ENCODE data around the gene CTNNA1.
A peak's percentile ranks its signal among the peaks of the same experiment; 100 is the strongest.

Gene CTNNA1

DNA sequence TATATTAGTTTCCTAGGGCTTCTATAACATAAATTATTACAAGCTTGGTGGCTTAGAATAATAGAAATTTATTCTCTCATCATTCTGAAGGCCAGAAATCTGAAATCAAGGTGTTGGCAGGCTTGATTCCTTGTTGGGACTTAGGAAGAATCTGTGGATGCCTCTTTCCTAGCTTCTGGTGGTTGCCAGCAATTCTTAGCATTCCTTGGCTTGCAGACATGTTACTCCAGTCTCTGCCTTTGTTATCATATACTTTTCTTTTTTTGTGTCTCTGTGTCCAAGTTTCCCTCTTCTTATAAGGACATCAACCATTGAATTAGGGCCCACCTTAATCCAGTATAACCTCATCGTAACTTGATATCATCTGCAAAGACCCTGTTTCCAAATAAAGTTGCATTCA is 31.4 kb downstream of the CTNNA1 start:
- DNase-seq: no peak
- Histone ChIP-seq H3K27ac (ENCODE audit: insufficient read depth in 1 of 2, low read depth in 1 of 2, low read length in 2 of 2, poor library complexity in 1 of 2, severe bottlenecking in 2 of 2) (no peak overlapping the region), H3K9me3 (ENCODE audit: control extremely low read depth in 1 of 5, control insufficient read depth in 4 of 5, insufficient read depth in 2 of 5, low read depth in 1 of 5, low read length in 4 of 5) (no peaks in the 10 kb centered on the region), H3K4me3 (ENCODE audit: control insufficient read depth in 1 of 7, extremely low read depth in 1 of 7, insufficient read depth in 4 of 7, low read depth in 2 of 7, low read length in 6 of 7) (no peak overlapping the region), H3K36me3 (ENCODE audit: control insufficient read depth in 4 of 4, insufficient read depth in 4 of 4, low read length in 3 of 4) (peaks cover 6 to 18% (median 11%) of the 10 kb centered on the region in 4 experiments), H3K27me3 (replicated peaks in 2 of 5; ENCODE audit: control insufficient read depth in 4 of 5, insufficient read depth in 5 of 5, low read length in 4 of 5) (no peaks in the 10 kb centered on the region), H3K4me1 (ENCODE audit: control extremely low read depth in 1 of 4, control insufficient read depth in 4 of 4, insufficient read depth in 4 of 4, low read length in 3 of 4) (no peaks in the 10 kb centered on the region)
- WGBS (ENCODE audit: insufficient coverage): no CpG with 5 or more reads among the region's 1 CpG
- ChIA-PET CTCF (interaction anchor here (0.9 to 2.3 kb wide), 3 partner anchors 8 to 12 kb away, joined by 3 to 6 read pairs (median 5); no protein-coding TSS in a partner anchor), POLR2A (no interaction called here)

DNA sequence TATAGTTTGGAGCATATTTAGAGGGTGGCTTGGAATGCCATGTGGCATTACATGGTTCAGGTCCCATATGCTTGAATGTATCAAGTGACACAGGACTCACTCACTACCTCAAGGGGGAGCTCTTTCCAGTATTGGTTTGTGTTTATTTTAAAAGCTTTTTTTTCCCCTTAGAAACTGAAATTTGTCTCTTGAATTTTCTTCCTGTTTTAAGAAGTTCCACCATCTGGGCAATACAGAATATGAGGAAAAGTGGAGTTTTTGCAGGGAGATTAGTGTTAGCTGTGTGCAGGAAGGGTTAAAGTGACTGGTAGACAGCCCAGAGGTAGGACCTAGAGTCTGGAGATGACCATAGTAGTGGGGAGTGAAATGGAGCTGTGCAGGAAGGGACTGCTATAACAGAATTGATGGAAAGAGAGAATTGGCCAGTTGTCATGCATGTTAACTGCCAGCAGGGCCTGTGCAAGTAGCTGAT is 36.6 kb downstream of the CTNNA1 start:
- ChIA-PET POLR2A (interaction anchor here (0.6 to 1.2 kb wide), 4 partner anchors 14 to 484 kb away, joined by 3 to 5 read pairs (median 4); no protein-coding TSS in a partner anchor), CTCF (interaction anchor here (0.7 to 3.8 kb wide), 26 partner anchors 8 to 478 kb away, joined by 3 to 19 read pairs (median 4); no protein-coding TSS in a partner anchor)
- Histone ChIP-seq H3K27me3 (replicated peaks in 2 of 5; ENCODE audit: control insufficient read depth in 4 of 5, insufficient read depth in 5 of 5, low read length in 4 of 5) (no peaks in the 10 kb centered on the region), H3K4me3 (ENCODE audit: control insufficient read depth in 1 of 7, extremely low read depth in 1 of 7, insufficient read depth in 4 of 7, low read depth in 2 of 7, low read length in 6 of 7) (no peak overlapping the region), H3K36me3 (ENCODE audit: control insufficient read depth in 4 of 4, insufficient read depth in 4 of 4, low read length in 3 of 4) (peaks cover 0 to 4% (median under 1%) of the 10 kb centered on the region in 4 experiments), H3K4me1 (ENCODE audit: control extremely low read depth in 1 of 4, control insufficient read depth in 4 of 4, insufficient read depth in 4 of 4, low read length in 3 of 4) (peaks cover 0 to 9% (median 2%) of the 10 kb centered on the region in 4 experiments), H3K9me3 (ENCODE audit: control extremely low read depth in 1 of 5, control insufficient read depth in 4 of 5, insufficient read depth in 2 of 5, low read depth in 1 of 5, low read length in 4 of 5) (no peaks in the 10 kb centered on the region), H3K27ac (ENCODE audit: insufficient read depth in 1 of 2, low read depth in 1 of 2, low read length in 2 of 2, poor library complexity in 1 of 2, severe bottlenecking in 2 of 2) (no peak overlapping the region)
- DNase-seq: peak; percentile 54 to 78 (median 74)

DNA sequence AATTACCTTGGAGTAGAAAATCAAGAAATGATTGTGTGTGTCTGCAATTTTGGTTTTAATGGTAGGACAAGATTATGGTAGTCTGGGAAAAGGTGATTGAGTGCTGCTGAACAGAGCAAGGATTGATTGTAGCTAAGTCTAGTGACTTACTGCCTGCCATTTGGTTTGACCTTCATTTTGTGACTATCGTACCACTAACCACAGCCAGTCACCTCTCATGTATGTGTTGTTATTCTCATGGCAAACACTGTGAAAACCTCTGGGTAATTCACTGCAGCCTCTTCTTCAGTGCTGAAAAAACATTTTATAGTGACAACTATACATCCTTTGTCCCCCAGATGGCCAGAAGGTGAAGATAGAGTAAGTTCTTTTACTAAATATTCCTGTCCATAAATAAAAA is 37.5 kb downstream of the CTNNA1 start:
- peaks cover 0 to 4% (median 0%) of the 10 kb centered on the region in 4 experiments for H3K36me3 ChIP-seq (ENCODE audit: control insufficient read depth in 4 of 4, insufficient read depth in 4 of 4, low read length in 3 of 4)
- H3K27me3 ChIP-seq (replicated peaks in 2 of 5; ENCODE audit: control insufficient read depth in 4 of 5, insufficient read depth in 5 of 5, low read length in 4 of 5): no peaks in the 10 kb centered on the region
- H3K27ac ChIP-seq (ENCODE audit: insufficient read depth in 1 of 2, low read depth in 1 of 2, low read length in 2 of 2, poor library complexity in 1 of 2, severe bottlenecking in 2 of 2): no peak overlapping the region

DNA sequence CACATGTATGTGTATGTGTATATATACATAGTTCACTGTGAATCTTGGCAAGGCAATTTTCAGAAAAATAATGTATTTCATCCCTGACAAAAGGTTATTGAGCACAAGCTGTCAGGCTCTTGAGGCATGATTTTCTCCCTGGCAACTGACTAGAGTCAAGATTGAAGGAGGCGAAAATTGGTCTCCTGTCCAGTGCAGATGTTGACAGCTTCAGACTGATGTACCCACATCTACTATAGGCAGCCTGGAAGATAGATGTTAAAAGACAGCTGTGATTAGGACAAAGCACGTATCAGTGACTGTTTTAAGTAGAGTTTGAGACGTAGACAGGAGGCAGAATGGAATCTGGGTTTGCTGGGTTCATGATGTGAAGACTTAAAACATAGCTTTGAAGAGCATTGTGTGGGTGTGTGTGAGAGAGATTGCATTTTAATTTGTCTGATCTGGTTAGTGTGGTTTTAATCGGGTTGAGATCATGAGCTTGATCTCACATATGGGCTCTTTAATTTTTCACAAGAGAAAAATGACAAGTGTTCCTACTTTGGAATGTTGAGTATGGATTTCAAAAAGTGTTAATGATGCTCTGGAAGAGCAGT is 39.1 kb downstream of the CTNNA1 start:
- 87% methylated on average over 4 of the region's 4 CpGs for WGBS (ENCODE audit: insufficient coverage)
- POLR2A ChIA-PET: interaction anchor here (0.6 kb wide), 1 partner anchor 407 kb away, joined by 3 read pairs; no protein-coding TSS in a partner anchor
- CTCF ChIA-PET: interaction anchor here (0.7 to 2.3 kb wide), 10 partner anchors 8 to 474 kb away, joined by 3 to 10 read pairs (median 4); no protein-coding TSS in a partner anchor
- Histone ChIP-seq H3K4me1 (ENCODE audit: control extremely low read depth in 1 of 4, control insufficient read depth in 4 of 4, insufficient read depth in 4 of 4, low read length in 3 of 4) (peaks cover 0 to 9% (median 2%) of the 10 kb centered on the region in 4 experiments), H3K9me3 (ENCODE audit: control extremely low read depth in 1 of 5, control insufficient read depth in 4 of 5, insufficient read depth in 2 of 5, low read depth in 1 of 5, low read length in 4 of 5) (no peaks in the 10 kb centered on the region), H3K27ac (ENCODE audit: insufficient read depth in 1 of 2, low read depth in 1 of 2, low read length in 2 of 2, poor library complexity in 1 of 2, severe bottlenecking in 2 of 2) (no peak overlapping the region), H3K36me3 (ENCODE audit: control insufficient read depth in 4 of 4, insufficient read depth in 4 of 4, low read length in 3 of 4) (no peaks in the 10 kb centered on the region), H3K27me3 (replicated peaks in 2 of 5; ENCODE audit: control insufficient read depth in 4 of 5, insufficient read depth in 5 of 5, low read length in 4 of 5) (no peaks in the 10 kb centered on the region), H3K4me3 (ENCODE audit: control insufficient read depth in 1 of 7, extremely low read depth in 1 of 7, insufficient read depth in 4 of 7, low read depth in 2 of 7, low read length in 6 of 7) (no peak overlapping the region)
- peak in 1 of 3 donors; percentile 8 for DNase-seq

More for the DNA sequence above, 37.5 kb downstream of the CTNNA1 start:
- WGBS (ENCODE audit: insufficient coverage): no CpG with 5 or more reads among the region's 1 CpG
- Histone ChIP-seq H3K4me3 (ENCODE audit: control insufficient read depth in 1 of 7, extremely low read depth in 1 of 7, insufficient read depth in 4 of 7, low read depth in 2 of 7, low read length in 6 of 7) (no peak overlapping the region), H3K4me1 (ENCODE audit: control extremely low read depth in 1 of 4, control insufficient read depth in 4 of 4, insufficient read depth in 4 of 4, low read length in 3 of 4) (peaks cover 0 to 9% (median 2%) of the 10 kb centered on the region in 4 experiments), H3K9me3 (ENCODE audit: control extremely low read depth in 1 of 5, control insufficient read depth in 4 of 5, insufficient read depth in 2 of 5, low read depth in 1 of 5, low read length in 4 of 5) (no peaks in the 10 kb centered on the region)
- CTCF ChIA-PET: interaction anchor here (1.1 to 3.8 kb wide), 7 partner anchors 11 to 188 kb away, joined by 3 to 19 read pairs (median 8); no protein-coding TSS in a partner anchor
- POLR2A ChIA-PET: no interaction called here
- DNase-seq: no peak

DNA sequence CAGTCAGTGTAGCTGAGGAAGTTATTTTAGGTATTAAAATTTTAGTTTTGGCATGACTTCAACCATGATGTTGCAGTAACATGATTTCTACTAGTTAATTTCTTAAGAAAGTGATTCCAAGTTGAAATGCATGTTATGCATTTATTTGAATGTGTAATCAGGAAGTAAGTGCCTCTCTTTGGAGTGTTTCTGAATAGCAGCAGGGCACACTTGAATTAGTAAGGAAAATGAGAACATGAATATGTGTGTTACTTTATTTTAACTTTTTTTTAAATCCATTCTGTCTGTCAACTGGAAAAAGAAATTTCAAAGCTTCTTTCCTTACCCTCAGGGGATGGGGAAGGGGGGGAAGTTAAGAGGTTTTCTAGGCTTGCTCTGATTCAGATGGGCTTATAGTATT is 40.4 kb downstream of the CTNNA1 start:
- peaks cover 0 to 9% (median 2%) of the 10 kb centered on the region in 4 experiments for H3K4me1 ChIP-seq (ENCODE audit: control extremely low read depth in 1 of 4, control insufficient read depth in 4 of 4, insufficient read depth in 4 of 4, low read length in 3 of 4)
- H3K27me3 ChIP-seq (replicated peaks in 2 of 5; ENCODE audit: control insufficient read depth in 4 of 5, insufficient read depth in 5 of 5, low read length in 4 of 5): no peaks in the 10 kb centered on the region
- peak in 2 of 3 donors; percentile 31 to 34 for DNase-seq
- no peaks in the 10 kb centered on the region for H3K36me3 ChIP-seq (ENCODE audit: control insufficient read depth in 4 of 4, insufficient read depth in 4 of 4, low read length in 3 of 4)
- ChIA-PET POLR2A (interaction anchor here (0.6 kb wide), 1 partner anchor 23 kb away, joined by 3 read pairs; no protein-coding TSS in a partner anchor), CTCF (interaction anchor here (1.1 to 2.3 kb wide), 2 partner anchors 9 to 10 kb away, joined by 5 to 10 read pairs; no protein-coding TSS in a partner anchor)
- H3K9me3 ChIP-seq (ENCODE audit: control extremely low read depth in 1 of 5, control insufficient read depth in 4 of 5, insufficient read depth in 2 of 5, low read depth in 1 of 5, low read length in 4 of 5): no peaks in the 10 kb centered on the region
- no peak overlapping the region for H3K4me3 ChIP-seq (ENCODE audit: control insufficient read depth in 1 of 7, extremely low read depth in 1 of 7, insufficient read depth in 4 of 7, low read depth in 2 of 7, low read length in 6 of 7)
- no peak overlapping the region for H3K27ac ChIP-seq (ENCODE audit: insufficient read depth in 1 of 2, low read depth in 1 of 2, low read length in 2 of 2, poor library complexity in 1 of 2, severe bottlenecking in 2 of 2)

DNA sequence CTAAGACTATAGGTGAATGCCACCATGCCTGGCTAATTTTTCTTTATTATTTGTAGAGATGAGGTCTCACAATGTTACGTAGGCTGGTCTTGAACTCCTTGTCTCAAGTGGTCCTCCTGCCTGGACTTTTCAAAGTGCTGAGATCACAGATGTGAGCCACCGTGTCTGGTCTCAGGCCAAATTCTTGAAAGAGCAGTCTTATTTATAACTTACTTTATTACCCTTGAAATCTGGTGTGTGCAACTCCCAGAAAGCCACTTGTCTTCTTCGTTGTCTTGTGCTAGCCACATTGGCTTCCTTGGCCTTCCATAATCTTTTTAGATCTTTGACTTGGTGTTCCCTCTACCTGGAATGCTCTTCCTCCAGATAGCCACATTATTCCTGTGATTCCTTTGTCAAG is 50.1 kb downstream of the CTNNA1 start:
- Histone ChIP-seq H3K27me3 (replicated peaks in 2 of 5; ENCODE audit: control insufficient read depth in 4 of 5, insufficient read depth in 5 of 5, low read length in 4 of 5) (no peaks in the 10 kb centered on the region), H3K4me3 (ENCODE audit: control insufficient read depth in 1 of 7, extremely low read depth in 1 of 7, insufficient read depth in 4 of 7, low read depth in 2 of 7, low read length in 6 of 7) (no peak overlapping the region), H3K4me1 (ENCODE audit: control extremely low read depth in 1 of 4, control insufficient read depth in 4 of 4, insufficient read depth in 4 of 4, low read length in 3 of 4) (peaks cover 4 to 10% (median 5%) of the 10 kb centered on the region in 4 experiments), H3K36me3 (ENCODE audit: control insufficient read depth in 4 of 4, insufficient read depth in 4 of 4, low read length in 3 of 4) (peaks cover 0 to 7% (median 5%) of the 10 kb centered on the region in 4 experiments), H3K27ac (ENCODE audit: insufficient read depth in 1 of 2, low read depth in 1 of 2, low read length in 2 of 2, poor library complexity in 1 of 2, severe bottlenecking in 2 of 2) (no peak overlapping the region), H3K9me3 (ENCODE audit: control extremely low read depth in 1 of 5, control insufficient read depth in 4 of 5, insufficient read depth in 2 of 5, low read depth in 1 of 5, low read length in 4 of 5) (peaks cover 0 to 5% (median 0%) of the 10 kb centered on the region in 5 experiments)
- WGBS (ENCODE audit: insufficient coverage): 100% methylated on average over 2 of the region's 3 CpGs
- DNase-seq: no peak
- ChIA-PET POLR2A (no interaction called here), CTCF (interaction anchor here (1.1 to 3.9 kb wide), 3 partner anchors 10 to 14 kb away, joined by 3 to 19 read pairs (median 10); no protein-coding TSS in a partner anchor)

DNA sequence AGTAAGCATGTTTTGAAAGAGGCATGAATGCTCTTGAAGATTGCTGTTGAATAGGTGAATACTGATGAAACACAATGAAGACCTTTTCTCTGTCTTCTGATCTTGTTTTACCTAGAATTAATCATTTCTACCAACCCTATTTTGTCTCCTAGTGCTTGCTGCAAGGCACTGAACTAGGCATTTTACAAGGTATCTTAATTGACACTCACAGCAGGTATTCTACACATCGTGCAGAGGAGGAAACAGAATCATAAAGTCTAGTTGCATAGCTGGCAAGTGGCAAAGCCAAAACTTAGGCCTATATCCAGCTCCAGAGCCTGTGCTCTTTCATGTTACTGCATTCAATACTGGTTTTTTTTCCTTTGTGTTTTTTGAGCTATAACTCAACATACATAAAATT is 50.7 kb downstream of the CTNNA1 start:
- H3K36me3 ChIP-seq (ENCODE audit: control insufficient read depth in 4 of 4, insufficient read depth in 4 of 4, low read length in 3 of 4): peaks cover 0 to 7% (median 5%) of the 10 kb centered on the region in 4 experiments
- H3K9me3 ChIP-seq (ENCODE audit: control extremely low read depth in 1 of 5, control insufficient read depth in 4 of 5, insufficient read depth in 2 of 5, low read depth in 1 of 5, low read length in 4 of 5): peaks cover 0 to 5% (median 0%) of the 10 kb centered on the region in 5 experiments
- no peak overlapping the region for H3K27ac ChIP-seq (ENCODE audit: insufficient read depth in 1 of 2, low read depth in 1 of 2, low read length in 2 of 2, poor library complexity in 1 of 2, severe bottlenecking in 2 of 2)
- POLR2A ChIA-PET: interaction anchor here (0.7 kb wide), 1 partner anchor 14 kb away, joined by 4 read pairs; no protein-coding TSS in a partner anchor
- WGBS (ENCODE audit: insufficient coverage): 100% methylated on average over 1 of the region's 1 CpG
- H3K4me3 ChIP-seq (ENCODE audit: control insufficient read depth in 1 of 7, extremely low read depth in 1 of 7, insufficient read depth in 4 of 7, low read depth in 2 of 7, low read length in 6 of 7): no peak overlapping the region
- no peaks in the 10 kb centered on the region for H3K27me3 ChIP-seq (replicated peaks in 2 of 5; ENCODE audit: control insufficient read depth in 4 of 5, insufficient read depth in 5 of 5, low read length in 4 of 5)
- CTCF ChIA-PET: interaction anchor here (1.0 to 1.2 kb wide), 2 partner anchors 12 to 14 kb away, joined by 3 to 6 read pairs; no protein-coding TSS in a partner anchor
- DNase-seq: no peak
- H3K4me1 ChIP-seq (ENCODE audit: control extremely low read depth in 1 of 4, control insufficient read depth in 4 of 4, insufficient read depth in 4 of 4, low read length in 3 of 4): peaks cover 4 to 10% (median 5%) of the 10 kb centered on the region in 4 experiments
